HEK293 (cell line): ENCODE measurements around the gene PSMG1.

ENCODE experiments used
- AEBP2 ChIP-seq: fragments of 450-650 bp; formaldehyde crosslinking; IDR thresholded peaks from 2 replicates; pipeline ENCODE4 v1.5.1; 2016; ENCODE audit warnings: missing biosample characterization, missing genetic modification characterization, borderline replicate concordance
- GLIS1 ChIP-seq: fragments of 450-650 bp; formaldehyde crosslinking; IDR thresholded peaks from 2 replicates; pipeline ENCODE4 v1.5.1; 2016; ENCODE audit warnings: missing biosample characterization, missing genetic modification characterization
- HOXC10 ChIP-seq: sonication (generic); formaldehyde crosslinking; IDR thresholded peaks from 2 replicates; pipeline ENCODE4 v1.8.1; 2023; ENCODE audit warnings: mild to moderate bottlenecking, missing genetic modification reagents
- IKZF3 ChIP-seq: fragments of 450-650 bp; IDR thresholded peaks from 2 replicates; pipeline ENCODE4 v1.5.0; 2018; ENCODE audit warnings: missing biosample characterization, mild to moderate bottlenecking, missing genetic modification characterization, moderate library complexity
- KLF1 ChIP-seq: fragments of 450-650 bp; formaldehyde crosslinking; IDR thresholded peaks from 2 replicates; pipeline ENCODE4 v1.5.1; 2016; ENCODE audit warnings: missing biosample characterization, missing genetic modification characterization
- TCF7L2 ChIP-seq: IDR thresholded peaks from 2 replicates; pipeline ENCODE4 v1.6.1; 2011; ENCODE audit warnings: low read depth, mild to moderate bottlenecking, inconsistent platforms, low read length, moderate library complexity, borderline replicate concordance
- WT1 ChIP-seq: fragments of 450-650 bp; formaldehyde crosslinking; IDR thresholded peaks from 2 replicates; pipeline ENCODE4 v1.5.1; 2016; ENCODE audit warnings: missing biosample characterization, missing genetic modification characterization
- ZBTB21 ChIP-seq: fragments of 450-650 bp; formaldehyde crosslinking; IDR thresholded peaks from 2 replicates; pipeline ENCODE4 v1.5.1; 2017; ENCODE audit warnings: missing biosample characterization, missing genetic modification characterization
- ZBTB48 ChIP-seq: fragments of 450-650 bp; formaldehyde crosslinking; IDR thresholded peaks from 2 replicates; pipeline ENCODE4 v1.5.1; 2016; ENCODE audit warnings: missing biosample characterization, missing genetic modification characterization
- ZEB2 ChIP-seq: fragments of 450-650 bp; formaldehyde crosslinking; IDR thresholded peaks from 2 replicates; pipeline ENCODE4 v1.5.1; 2016; ENCODE audit warnings: missing biosample characterization, missing genetic modification characterization
- ZNF157 ChIP-seq: fragments of 450-650 bp; formaldehyde crosslinking; IDR thresholded peaks from 2 replicates; pipeline ENCODE4 v1.5.1; 2016; ENCODE audit warnings: missing biosample characterization, missing genetic modification characterization
- ZNF223 ChIP-seq: fragments of 450-650 bp; formaldehyde crosslinking; IDR thresholded peaks from 2 replicates; pipeline ENCODE4 v1.5.1; 2016; ENCODE audit warnings: missing biosample characterization, missing genetic modification characterization
- ZNF280C ChIP-seq: fragments of 450-650 bp; formaldehyde crosslinking; IDR thresholded peaks from 2 replicates; pipeline ENCODE4 v1.5.1; 2016; ENCODE audit warnings: missing biosample characterization, missing genetic modification characterization
- ZNF302 ChIP-seq: fragments of 450-650 bp; formaldehyde crosslinking; IDR thresholded peaks from 2 replicates; pipeline ENCODE4 v1.5.1; 2016; ENCODE audit warnings: missing biosample characterization, missing genetic modification characterization, low read depth
- ZNF335 ChIP-seq: fragments of 450-650 bp; formaldehyde crosslinking; conservative IDR thresholded peaks from 2 replicates; pipeline ENCODE4 v1.5.1; 2016; ENCODE audit warnings: missing biosample characterization, missing genetic modification characterization
- ZNF391 ChIP-seq: fragments of 450-650 bp; formaldehyde crosslinking; IDR thresholded peaks from 2 replicates; pipeline ENCODE4 v1.5.1; 2016; ENCODE audit warnings: low read depth, missing biosample characterization, missing genetic modification characterization, borderline replicate concordance
- ZNF426 ChIP-seq: fragments of 450-650 bp; formaldehyde crosslinking; IDR thresholded peaks from 2 replicates; pipeline ENCODE4 v1.5.1; 2017; ENCODE audit warnings: missing biosample characterization, missing genetic modification characterization, mild to moderate bottlenecking, inconsistent platforms, moderate library complexity
- ZNF530 ChIP-seq: fragments of 450-650 bp; formaldehyde crosslinking; IDR thresholded peaks from 2 replicates; pipeline ENCODE4 v1.5.1; 2016; ENCODE audit warnings: low read depth, missing biosample characterization, missing genetic modification characterization
- ZNF561 ChIP-seq: fragments of 450-650 bp; IDR thresholded peaks from 2 replicates; pipeline ENCODE4 v1.5.1; 2018; ENCODE audit warnings: missing biosample characterization, missing genetic modification characterization, borderline replicate concordance
- ZNF610 ChIP-seq: fragments of 450-650 bp; formaldehyde crosslinking; IDR thresholded peaks from 2 replicates; pipeline ENCODE4 v1.5.1; 2016; ENCODE audit warnings: missing biosample characterization, missing genetic modification characterization, borderline replicate concordance
- ZNF670 ChIP-seq: fragments of 450-650 bp; formaldehyde crosslinking; IDR thresholded peaks from 2 replicates; pipeline ENCODE4 v1.5.1; 2016; ENCODE audit warnings: missing biosample characterization, missing genetic modification characterization, low read depth
- ZNF76 ChIP-seq: fragments of 450-650 bp; formaldehyde crosslinking; IDR thresholded peaks from 2 replicates; pipeline ENCODE4; 2016; ENCODE audit warnings: low read depth, missing biosample characterization, missing genetic modification characterization, borderline replicate concordance
- ZNF777 ChIP-seq: fragments of 450-650 bp; formaldehyde crosslinking; IDR thresholded peaks from 2 replicates; pipeline ENCODE4 v1.5.1; 2017; ENCODE audit warnings: missing biosample characterization, missing genetic modification characterization, borderline replicate concordance
- TF ChIP-seq, protein P1 (sequence below): fragments of 450-650 bp; formaldehyde crosslinking; IDR thresholded peaks from 2 replicates; pipeline ENCODE4 v1.5.1; 2017; ENCODE audit warnings: missing biosample characterization, missing genetic modification characterization
- TF ChIP-seq, protein P2 (sequence below): fragments of 450-650 bp; formaldehyde crosslinking; IDR thresholded peaks from 2 replicates; pipeline ENCODE4 v1.5.1; 2017; ENCODE audit warnings: missing biosample characterization, mild to moderate bottlenecking, missing genetic modification characterization, moderate library complexity
- TF ChIP-seq, protein P3 (sequence below): fragments of 450-650 bp; formaldehyde crosslinking; IDR thresholded peaks from 2 replicates; pipeline ENCODE4 v1.5.1; 2017; ENCODE audit warnings: missing biosample characterization, missing genetic modification characterization
- TF ChIP-seq, protein P4 (sequence below): fragments of 450-650 bp; formaldehyde crosslinking; IDR thresholded peaks from 2 replicates; pipeline ENCODE4 v1.5.1; 2017; ENCODE audit warnings: missing biosample characterization, missing genetic modification characterization
- TF ChIP-seq, protein P5 (sequence below): fragments of 450-650 bp; formaldehyde crosslinking; IDR thresholded peaks from 2 replicates; pipeline ENCODE4 v1.5.1; 2016; ENCODE audit warnings: missing biosample characterization, missing genetic modification characterization

PSMG1 gene

DNA sequence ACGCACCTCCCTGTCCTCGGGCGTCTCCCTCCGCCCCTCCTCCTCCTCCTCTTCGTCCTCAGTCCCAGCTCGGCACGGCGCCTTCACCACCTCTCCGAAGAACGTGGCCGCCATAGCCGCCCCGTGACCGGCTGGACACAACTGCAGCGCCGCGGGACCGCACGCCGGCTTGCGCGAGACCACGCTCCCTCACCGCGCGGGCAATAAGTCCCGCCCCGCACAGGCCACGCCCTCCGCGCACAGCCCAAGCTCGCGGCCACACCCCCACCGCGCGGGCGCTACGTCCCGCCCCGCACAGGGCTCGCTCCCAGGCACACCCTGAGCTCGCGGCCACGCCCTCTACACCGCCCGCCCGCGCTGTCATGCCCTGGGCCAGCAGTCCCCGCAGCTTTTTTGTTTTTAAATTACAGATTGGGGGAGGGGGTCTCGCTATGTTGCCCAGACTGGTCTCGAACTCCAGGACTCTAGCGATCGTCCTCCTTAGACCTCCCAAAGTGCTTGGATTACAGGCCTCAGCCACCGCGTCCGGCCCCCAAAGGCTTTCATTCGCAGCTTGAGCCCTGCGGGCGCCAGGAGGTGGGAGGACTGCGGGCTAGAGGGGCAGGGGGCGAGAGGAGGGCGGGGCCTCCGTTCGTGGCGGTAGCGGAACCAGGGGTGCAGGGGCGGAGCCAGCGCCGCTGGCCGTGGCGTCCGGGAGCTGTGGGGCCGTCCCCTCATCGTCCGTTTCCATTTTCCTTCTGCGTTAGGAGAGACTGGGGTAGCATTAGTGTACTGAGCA, at the start of gene PSMG1 (continued):
- peak; percentile 87; the same call in 1 of the 2 replicates for TF ChIP-seq ZNF391
- TF ChIP-seq ZNF610 = peak; percentile 79; the same call in 1 of the 2 replicates
- peak; percentile 85; the same call in 1 of the 2 replicates for TF ChIP-seq ZNF76 (tag by site-specific recombination)
- no peak for TF ChIP-seq ZBTB21 (tag by site-specific recombination)
- TF ChIP-seq HOXC10 = no peak
- TF ChIP-seq, protein P1, sequence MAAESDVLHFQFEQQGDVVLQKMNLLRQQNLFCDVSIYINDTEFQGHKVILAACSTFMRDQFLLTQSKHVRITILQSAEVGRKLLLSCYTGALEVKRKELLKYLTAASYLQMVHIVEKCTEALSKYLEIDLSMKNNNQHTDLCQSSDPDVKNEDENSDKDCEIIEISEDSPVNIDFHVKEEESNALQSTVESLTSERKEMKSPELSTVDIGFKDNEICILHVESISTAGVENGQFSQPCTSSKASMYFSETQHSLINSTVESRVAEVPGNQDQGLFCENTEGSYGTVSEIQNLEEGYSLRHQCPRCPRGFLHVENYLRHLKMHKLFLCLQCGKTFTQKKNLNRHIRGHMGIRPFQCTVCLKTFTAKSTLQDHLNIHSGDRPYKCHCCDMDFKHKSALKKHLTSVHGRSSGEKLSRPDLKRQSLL (tag by site-specific recombination) = no peak
- peak; percentile 96 for TF ChIP-seq ZNF561
- peak; percentile 94 for TF ChIP-seq ZEB2 (tag by site-specific recombination)
- TF ChIP-seq, protein P2, sequence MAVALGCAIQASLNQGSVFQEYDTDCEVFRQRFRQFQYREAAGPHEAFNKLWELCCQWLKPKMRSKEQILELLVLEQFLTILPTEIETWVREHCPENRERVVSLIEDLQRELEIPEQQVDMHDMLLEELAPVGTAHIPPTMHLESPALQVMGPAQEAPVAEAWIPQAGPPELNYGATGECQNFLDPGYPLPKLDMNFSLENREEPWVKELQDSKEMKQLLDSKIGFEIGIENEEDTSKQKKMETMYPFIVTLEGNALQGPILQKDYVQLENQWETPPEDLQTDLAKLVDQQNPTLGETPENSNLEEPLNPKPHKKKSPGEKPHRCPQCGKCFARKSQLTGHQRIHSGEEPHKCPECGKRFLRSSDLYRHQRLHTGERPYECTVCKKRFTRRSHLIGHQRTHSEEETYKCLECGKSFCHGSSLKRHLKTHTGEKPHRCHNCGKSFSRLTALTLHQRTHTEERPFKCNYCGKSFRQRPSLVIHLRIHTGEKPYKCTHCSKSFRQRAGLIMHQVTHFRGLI (tag by site-specific recombination) = peak; percentile 55; the same call in 1 of the 2 replicates
- peak; percentile 95 for TF ChIP-seq KLF1 (tag by site-specific recombination)
- TF ChIP-seq, protein P3, sequence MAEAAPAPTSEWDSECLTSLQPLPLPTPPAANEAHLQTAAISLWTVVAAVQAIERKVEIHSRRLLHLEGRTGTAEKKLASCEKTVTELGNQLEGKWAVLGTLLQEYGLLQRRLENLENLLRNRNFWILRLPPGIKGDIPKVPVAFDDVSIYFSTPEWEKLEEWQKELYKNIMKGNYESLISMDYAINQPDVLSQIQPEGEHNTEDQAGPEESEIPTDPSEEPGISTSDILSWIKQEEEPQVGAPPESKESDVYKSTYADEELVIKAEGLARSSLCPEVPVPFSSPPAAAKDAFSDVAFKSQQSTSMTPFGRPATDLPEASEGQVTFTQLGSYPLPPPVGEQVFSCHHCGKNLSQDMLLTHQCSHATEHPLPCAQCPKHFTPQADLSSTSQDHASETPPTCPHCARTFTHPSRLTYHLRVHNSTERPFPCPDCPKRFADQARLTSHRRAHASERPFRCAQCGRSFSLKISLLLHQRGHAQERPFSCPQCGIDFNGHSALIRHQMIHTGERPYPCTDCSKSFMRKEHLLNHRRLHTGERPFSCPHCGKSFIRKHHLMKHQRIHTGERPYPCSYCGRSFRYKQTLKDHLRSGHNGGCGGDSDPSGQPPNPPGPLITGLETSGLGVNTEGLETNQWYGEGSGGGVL (tag by site-specific recombination) = 0 out of 2 replicates have a peak, but pooled peaks have one; percentile 33
- TF ChIP-seq, protein P4, sequence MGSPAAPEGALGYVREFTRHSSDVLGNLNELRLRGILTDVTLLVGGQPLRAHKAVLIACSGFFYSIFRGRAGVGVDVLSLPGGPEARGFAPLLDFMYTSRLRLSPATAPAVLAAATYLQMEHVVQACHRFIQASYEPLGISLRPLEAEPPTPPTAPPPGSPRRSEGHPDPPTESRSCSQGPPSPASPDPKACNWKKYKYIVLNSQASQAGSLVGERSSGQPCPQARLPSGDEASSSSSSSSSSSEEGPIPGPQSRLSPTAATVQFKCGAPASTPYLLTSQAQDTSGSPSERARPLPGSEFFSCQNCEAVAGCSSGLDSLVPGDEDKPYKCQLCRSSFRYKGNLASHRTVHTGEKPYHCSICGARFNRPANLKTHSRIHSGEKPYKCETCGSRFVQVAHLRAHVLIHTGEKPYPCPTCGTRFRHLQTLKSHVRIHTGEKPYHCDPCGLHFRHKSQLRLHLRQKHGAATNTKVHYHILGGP (tag by site-specific recombination) = no peak
- no peak for TF ChIP-seq ZNF670
- no peak for TF ChIP-seq ZNF223
- TF ChIP-seq ZNF426 (tag by site-specific recombination) = no peak
- TF ChIP-seq TCF7L2 = no peak
- peak; percentile 55 for TF ChIP-seq WT1
- peak; percentile 98; the same call in 1 of the 2 replicates for TF ChIP-seq ZNF335
- TF ChIP-seq ZBTB48 (tag by site-specific recombination) = peak; percentile 87
- TF ChIP-seq, protein P5, sequence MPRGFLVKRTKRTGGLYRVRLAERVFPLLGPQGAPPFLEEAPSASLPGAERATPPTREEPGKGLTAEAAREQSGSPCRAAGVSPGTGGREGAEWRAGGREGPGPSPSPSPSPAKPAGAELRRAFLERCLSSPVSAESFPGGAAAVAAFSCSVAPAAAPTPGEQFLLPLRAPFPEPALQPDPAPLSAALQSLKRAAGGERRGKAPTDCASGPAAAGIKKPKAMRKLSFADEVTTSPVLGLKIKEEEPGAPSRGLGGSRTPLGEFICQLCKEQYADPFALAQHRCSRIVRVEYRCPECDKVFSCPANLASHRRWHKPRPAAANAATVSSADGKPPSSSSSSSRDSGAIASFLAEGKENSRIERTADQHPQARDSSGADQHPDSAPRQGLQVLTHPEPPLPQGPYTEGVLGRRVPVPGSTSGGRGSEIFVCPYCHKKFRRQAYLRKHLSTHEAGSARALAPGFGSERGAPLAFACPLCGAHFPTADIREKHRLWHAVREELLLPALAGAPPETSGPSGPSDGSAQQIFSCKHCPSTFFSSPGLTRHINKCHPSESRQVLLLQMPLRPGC (tag by site-specific recombination) = peak; percentile 79
- TF ChIP-seq ZNF302 (tag by site-specific recombination) = no peak
- TF ChIP-seq GLIS1 (tag by site-specific recombination) = peak; percentile 94
- no peak for TF ChIP-seq ZNF280C
- TF ChIP-seq ZNF777 = no peak
- TF ChIP-seq ZNF157 (tag by site-specific recombination) = no peak
- TF ChIP-seq ZNF530 (tag by site-specific recombination) = no peak
- no peak for TF ChIP-seq IKZF3
- TF ChIP-seq AEBP2 (tag by site-specific recombination) = no peak
